NCI-H1092 treated with DMSO at 0.1 percent for 48 hours (cell line): ENCODE measurements around the gene STON2.

Experiments
- DNase-seq: peaks from one replicate; lab custom pipeline; 2025; lab: John Stamatoyannopoulos, UW

Gene STON2

GRCh38 chr14:81221579-81222102 lies 178.5 kb downstream of the STON2 start:
- no peak for DNase-seq

GRCh38 chr14:81220830-81221578 lies 179.1 kb downstream of the STON2 start, which contains the start of gene GTF2A1:
Gene GTF2A1 (minus strand): TSS chr14:81220959. CDS start chr14:81220518, 441 bp downstream.
- peak; percentile 98 for DNase-seq

- no peak for DNase-seq
Measured at GRCh38 chr14:81220580-81220829, 179.6 kb downstream of the STON2 start.

GRCh38 chr14:81219759-81220579 lies 180.2 kb downstream of the STON2 start:
- peak; percentile 75 for DNase-seq

GRCh38 chr14:81219210-81219758 lies 180.8 kb downstream of the STON2 start:
- peak; percentile 99 for DNase-seq

- DNase-seq, result peak; percentile 8
Measured at GRCh38 chr14:81211844-81212243, 188.3 kb downstream of the STON2 start.
